ENCODE data around the gene HS6ST2.

HS6ST2 gene

GRCh38 chrX:132676561-132677186, 281.8 kb downstream of the HS6ST2 start:
- Histone ChIP-seq H3K9me3 (ENCODE audit: severe bottlenecking) (no peaks in the 10 kb centered on the region), H3K27ac (no peak overlapping the region), H3K27me3 (ENCODE audit: insufficient read depth, low read depth, severe bottlenecking) (peaks cover 66% of the 10 kb centered on the region), H3K36me3 (no peaks in the 10 kb centered on the region), H3K4me3 (ENCODE audit: low read depth, low read length) (no peak overlapping the region)
- TF ChIP-seq CTCF (IDR thresholded peaks at IDR 0.05; ENCODE audit: low read depth, low read length): no peak
- DNase-seq: no peak

GRCh38 chrX:132676102-132676501, 282.3 kb downstream of the HS6ST2 start:
- TF ChIP-seq CTCF (IDR thresholded peaks at IDR 0.05; ENCODE audit: low read depth, low read length): no peak
- no peaks in the 10 kb centered on the region for H3K36me3 ChIP-seq
- no peak overlapping the region for H3K27ac ChIP-seq
- H3K4me3 ChIP-seq (ENCODE audit: low read depth, low read length): no peak overlapping the region
- DNase-seq: no peak
- H3K27me3 ChIP-seq (ENCODE audit: insufficient read depth, low read depth, severe bottlenecking): peaks cover 65% of the 10 kb centered on the region
- H3K9me3 ChIP-seq (ENCODE audit: severe bottlenecking): no peaks in the 10 kb centered on the region

- H3K9me3 ChIP-seq (ENCODE audit: severe bottlenecking): no peaks in the 10 kb centered on the region
- peaks cover 70% of the 10 kb centered on the region for H3K27me3 ChIP-seq (ENCODE audit: insufficient read depth, low read depth, severe bottlenecking)
- no peak overlapping the region for H3K27ac ChIP-seq
- no peak for TF ChIP-seq CTCF (IDR thresholded peaks at IDR 0.05; ENCODE audit: low read depth, low read length)
- no peak for DNase-seq
- no peak overlapping the region for H3K4me3 ChIP-seq (ENCODE audit: low read depth, low read length)
- H3K36me3 ChIP-seq: no peaks in the 10 kb centered on the region
Observed at GRCh38 chrX:132673331-132673730, 285.1 kb downstream of the HS6ST2 start.

- no peak for DNase-seq
- Histone ChIP-seq H3K27ac (no peak overlapping the region), H3K4me3 (ENCODE audit: low read depth, low read length) (no peak overlapping the region), H3K36me3 (no peaks in the 10 kb centered on the region), H3K9me3 (ENCODE audit: severe bottlenecking) (no peaks in the 10 kb centered on the region), H3K27me3 (ENCODE audit: insufficient read depth, low read depth, severe bottlenecking) (peaks cover 77% of the 10 kb centered on the region)
- TF ChIP-seq CTCF (IDR thresholded peaks at IDR 0.05; ENCODE audit: low read depth, low read length): no peak
Observed at GRCh38 chrX:132671229-132671641, 287.2 kb downstream of the HS6ST2 start.

GRCh38 chrX:132669142-132669541, 289.3 kb downstream of the HS6ST2 start:
- Histone ChIP-seq H3K27me3 (ENCODE audit: insufficient read depth, low read depth, severe bottlenecking) (peaks cover 77% of the 10 kb centered on the region), H3K4me3 (ENCODE audit: low read depth, low read length) (no peak overlapping the region), H3K27ac (no peak overlapping the region), H3K9me3 (ENCODE audit: severe bottlenecking) (no peaks in the 10 kb centered on the region), H3K36me3 (no peaks in the 10 kb centered on the region)
- DNase-seq: no peak
- no peak for TF ChIP-seq CTCF (IDR thresholded peaks at IDR 0.05; ENCODE audit: low read depth, low read length)

- Histone ChIP-seq H3K36me3 (no peaks in the 10 kb centered on the region), H3K4me3 (ENCODE audit: low read depth, low read length) (no peak overlapping the region), H3K9me3 (ENCODE audit: severe bottlenecking) (no peaks in the 10 kb centered on the region), H3K27ac (no peak overlapping the region), H3K27me3 (ENCODE audit: insufficient read depth, low read depth, severe bottlenecking) (peaks cover 72% of the 10 kb centered on the region)
- no peak for TF ChIP-seq CTCF (IDR thresholded peaks at IDR 0.05; ENCODE audit: low read depth, low read length)
- DNase-seq: no peak
Observed at GRCh38 chrX:132668178-132668577, 290.3 kb downstream of the HS6ST2 start.
